Measurements from ENCODE around the gene STXBP5. TPM values are rescaled to one million over a fixed set of nuclear protein-coding genes. Genes with fewer than 3 reads are reported as not detected.

Gene STXBP5
- total RNA-seq, 1 donor from 2014 or later: 17.1 TPM

GRCh38 chr6:147209762-147210449 is 5.7 kb downstream of the STXBP5 start:
- DNase-seq (ENCODE audit: low spot score): no peak

DNA sequence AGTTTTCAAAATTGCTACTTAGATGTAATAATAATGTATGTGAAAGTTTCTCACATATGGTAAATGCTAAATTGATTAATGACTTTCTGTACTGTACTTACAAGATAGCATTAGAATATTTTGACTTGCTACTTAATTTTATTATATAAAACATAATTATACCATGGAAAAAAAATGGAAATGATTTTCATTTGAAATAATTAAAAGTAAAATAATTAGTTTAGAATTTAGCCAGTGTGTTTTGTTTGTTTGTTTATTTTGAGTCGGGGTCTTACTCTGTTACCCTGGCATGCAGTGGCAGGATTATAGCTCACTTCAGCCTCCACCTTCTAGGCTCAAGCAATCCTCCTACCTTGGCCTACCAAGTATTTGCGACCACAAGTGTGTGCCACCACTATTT is 7.1 kb downstream of the STXBP5 start:
- DNase-seq (ENCODE audit: low spot score): no peak

GRCh38 chr6:147211831-147212230 is 7.6 kb downstream of the STXBP5 start:
- DNase-seq (ENCODE audit: low spot score): no peak

DNA sequence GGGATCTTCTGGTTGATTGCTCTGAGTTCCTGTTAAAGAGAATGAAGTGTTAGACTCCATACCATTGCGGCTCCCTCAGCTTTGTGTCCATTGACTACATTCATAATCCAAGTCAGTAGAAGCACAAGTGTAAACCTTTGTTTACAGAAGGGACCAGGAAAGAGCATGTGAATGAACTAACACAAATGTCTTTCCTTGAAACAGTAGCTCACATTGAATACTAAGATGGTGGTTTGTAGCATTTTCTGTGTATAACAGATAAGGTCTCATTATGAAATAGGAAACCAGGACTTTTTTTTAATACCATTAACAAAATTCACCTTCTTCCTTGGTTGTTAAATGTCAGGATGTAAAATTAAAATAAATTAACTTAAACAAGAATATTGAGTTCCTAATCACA is 8.4 kb downstream of the STXBP5 start:
- no peak for DNase-seq (ENCODE audit: low spot score)

- DNase-seq (ENCODE audit: low spot score): no peak
These were observed 9.6 kb downstream of the STXBP5 start for GRCh38 chr6:147213772-147214171.

DNA sequence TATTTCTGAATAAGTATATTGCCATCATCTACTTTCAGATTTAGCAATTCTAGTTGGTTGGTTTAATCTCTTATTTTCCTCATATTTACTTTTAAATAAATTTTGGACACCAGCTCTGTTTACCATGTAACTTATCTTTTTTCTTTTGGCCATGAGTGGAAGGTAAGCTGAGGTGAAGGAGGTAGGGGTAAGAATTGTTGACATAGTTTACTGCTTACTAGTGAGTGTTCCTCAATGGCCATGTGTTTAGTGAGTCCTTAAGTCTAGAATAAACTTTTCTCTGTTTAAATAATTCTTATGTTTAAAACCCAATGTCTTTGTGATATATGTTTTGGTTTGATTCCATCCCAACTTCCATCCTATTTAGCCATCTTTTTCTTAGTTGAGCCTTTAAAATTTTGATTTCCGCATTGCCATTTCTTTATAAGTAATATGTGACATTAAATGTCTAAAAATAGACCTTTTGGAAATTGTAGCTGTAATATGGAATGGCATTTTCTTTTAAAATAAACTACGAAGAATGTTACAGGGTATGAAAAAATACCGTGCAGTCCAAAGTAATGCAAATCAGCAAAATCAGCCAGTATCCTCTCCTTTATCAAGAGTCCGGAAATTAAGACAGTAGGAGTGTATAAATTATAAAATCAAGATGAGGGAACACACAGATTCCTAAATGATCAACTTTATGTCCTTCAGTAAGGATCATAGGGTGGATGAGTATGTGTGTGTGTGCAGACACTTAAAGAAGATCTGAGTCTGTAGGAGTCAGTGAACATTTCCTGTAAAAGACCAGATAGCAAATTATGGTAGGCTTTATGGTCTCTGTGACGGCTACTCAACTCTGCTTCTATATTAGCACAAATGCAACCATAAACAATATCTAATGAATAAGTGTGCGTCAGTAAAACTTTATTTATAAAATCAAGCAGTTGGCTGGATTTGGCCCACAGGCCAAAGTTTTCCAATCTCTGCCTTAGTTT is 10.3 kb downstream of the STXBP5 start:
- no peak for DNase-seq (ENCODE audit: low spot score)

- DNase-seq (ENCODE audit: low spot score): no peak
These were observed 12.7 kb downstream of the STXBP5 start for GRCh38 chr6:147216915-147217314.

DNA sequence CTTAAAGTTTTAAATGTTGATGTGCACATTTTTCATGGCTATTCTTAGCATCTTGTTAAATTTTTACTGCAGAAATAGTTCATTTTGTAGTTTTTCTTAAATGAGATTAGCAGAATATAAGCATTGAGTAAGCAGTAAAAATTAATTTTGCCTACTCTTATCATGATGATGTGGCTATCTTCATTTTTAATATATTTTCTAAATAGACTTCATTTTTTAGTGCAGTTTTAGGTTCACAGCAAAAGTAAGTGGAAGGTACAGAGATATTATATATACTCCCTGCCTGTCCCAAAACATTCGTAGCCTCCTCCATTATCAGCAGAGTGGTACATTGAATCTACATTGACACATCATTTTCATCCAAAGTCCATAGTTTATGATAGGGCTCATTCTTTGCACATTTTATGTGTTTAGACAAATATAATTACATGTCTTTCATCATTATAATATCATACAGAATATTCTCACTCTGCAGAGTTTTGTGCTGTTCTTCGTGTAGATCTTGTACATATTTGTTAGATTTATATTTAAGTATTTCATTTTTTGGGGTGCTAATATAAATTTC is 13.7 kb downstream of the STXBP5 start:
- no peak for DNase-seq (ENCODE audit: low spot score)

DNA sequence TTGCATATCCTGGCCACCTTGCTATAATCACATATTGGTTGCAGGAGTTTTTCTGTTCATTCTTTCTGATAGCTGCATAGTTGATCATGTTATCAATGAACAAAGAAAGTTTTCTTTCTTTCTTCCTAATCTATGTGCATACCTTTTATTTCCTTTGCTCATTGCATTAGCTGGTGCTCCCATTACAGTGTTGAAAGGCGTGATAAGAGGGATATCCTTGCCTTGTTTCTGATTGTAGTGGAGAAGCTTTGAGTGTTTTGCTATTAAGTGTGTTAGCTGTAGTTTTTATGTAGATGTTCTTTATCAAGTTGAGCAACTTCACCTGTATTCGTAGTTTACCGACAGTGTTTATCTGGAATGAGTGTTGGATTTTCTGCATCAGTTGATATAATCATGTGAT is 14.6 kb downstream of the STXBP5 start:
- no peak for DNase-seq (ENCODE audit: low spot score)

DNA sequence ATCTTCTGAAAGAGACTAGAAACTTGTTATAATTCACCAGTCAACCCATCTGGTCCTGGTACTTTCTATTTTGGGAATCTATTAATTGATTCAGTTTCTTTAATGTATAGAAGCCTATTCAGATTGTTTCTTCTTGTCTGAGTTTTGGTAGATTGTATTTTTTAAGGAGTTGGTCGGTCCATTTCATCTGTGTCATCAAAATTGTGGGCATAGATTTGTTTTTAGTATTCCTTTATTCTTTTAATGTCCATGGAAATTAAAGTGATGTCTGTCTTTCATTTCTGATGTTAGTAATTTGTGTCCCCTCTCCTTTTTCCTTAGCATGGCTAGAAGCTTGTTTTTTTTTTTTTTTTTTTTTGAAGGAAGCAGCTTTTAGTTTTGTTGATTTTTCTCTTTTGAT is 15.2 kb downstream of the STXBP5 start:
- DNase-seq (ENCODE audit: low spot score): no peak

- DNase-seq (ENCODE audit: low spot score): no peak
These were observed 16.1 kb downstream of the STXBP5 start for GRCh38 chr6:147220345-147220744.

- DNase-seq (ENCODE audit: low spot score): no peak
These were observed 17.5 kb downstream of the STXBP5 start for GRCh38 chr6:147221739-147222138.

DNA sequence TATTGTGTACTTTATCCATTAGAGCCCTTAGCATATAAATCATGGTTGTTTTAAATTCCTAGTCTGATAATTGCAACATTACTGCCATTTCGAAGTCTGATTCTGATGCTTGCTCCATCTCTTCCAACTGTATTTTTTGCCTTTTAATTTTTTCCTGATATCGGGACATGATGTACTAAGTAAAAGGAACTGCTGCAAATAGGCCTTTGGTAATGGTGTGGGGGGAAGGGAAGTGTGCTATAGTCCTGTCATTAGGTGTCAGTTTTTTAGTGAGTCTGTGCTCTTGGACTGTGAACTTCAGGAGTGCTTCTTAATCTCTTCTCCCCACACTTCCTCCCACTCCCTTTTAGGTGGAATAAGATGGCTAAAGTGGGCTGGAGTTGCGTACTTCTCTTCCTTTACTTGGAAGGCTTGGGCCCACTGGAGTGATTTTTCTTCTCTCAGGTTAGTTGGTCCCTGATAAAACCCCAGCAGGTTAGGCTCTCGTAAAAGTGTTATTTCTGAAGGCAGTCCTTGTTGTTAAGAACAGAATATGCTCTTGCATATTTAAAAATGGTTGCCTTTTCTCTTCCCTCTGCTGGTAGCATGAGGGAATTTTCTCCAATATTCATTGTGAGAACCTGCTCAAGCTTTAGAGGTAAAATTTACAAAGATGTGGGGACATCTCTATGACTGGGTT is 18.1 kb downstream of the STXBP5 start:
- DNase-seq (ENCODE audit: low spot score): no peak

DNA sequence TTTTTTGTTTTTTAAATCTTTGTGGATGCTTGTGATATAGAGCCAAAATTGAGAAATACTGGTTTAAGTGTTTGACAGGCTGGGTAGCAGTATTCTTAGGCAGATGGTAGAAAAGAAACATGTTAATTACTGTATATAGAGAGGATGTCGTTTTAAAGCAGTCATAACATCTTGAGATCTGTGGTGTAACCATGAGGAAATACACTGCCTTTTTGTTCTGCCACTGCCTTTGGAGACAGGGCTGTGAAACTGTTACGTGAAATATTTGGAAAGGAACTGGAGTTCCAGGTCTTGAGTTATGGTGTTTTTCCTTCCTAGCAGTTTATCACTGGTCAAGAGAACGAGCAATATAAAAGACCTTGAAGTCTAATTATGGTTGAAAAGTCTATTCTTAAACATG is 19.5 kb downstream of the STXBP5 start:
- DNase-seq (ENCODE audit: low spot score): no peak

- DNase-seq (ENCODE audit: low spot score): no peak
These were observed 22.0 kb downstream of the STXBP5 start for GRCh38 chr6:147226163-147226724.

- no peak for DNase-seq (ENCODE audit: low spot score)
These were observed 22.7 kb downstream of the STXBP5 start for GRCh38 chr6:147226877-147227276.

DNA sequence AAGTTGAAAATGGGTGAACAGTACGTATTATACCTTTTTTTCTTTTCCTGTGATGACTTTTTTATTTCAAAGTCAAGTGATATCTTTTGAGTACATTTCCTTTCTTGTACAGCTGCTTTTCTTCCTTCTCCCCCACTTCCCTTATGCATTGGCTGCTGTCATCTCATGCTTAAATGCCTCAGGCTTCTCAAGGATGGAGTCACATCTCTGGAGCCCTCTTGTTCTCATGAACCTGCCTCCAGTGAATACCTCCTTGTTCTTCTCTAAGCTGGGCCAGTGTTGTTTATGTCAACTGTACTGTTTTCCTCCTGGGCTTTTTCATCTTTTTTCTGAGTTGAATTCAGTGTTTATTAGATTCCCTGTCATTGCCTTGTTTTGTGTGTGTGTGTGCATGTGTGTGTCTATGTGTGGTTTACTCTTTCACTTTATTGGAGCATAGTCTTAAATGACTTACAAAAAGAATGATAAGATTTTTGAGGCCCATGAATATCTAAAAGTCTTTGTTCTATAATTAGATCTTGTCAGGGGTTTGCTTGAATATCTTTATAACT is 23.6 kb downstream of the STXBP5 start:
- no peak for DNase-seq (ENCODE audit: low spot score)

GRCh38 chr6:147231589-147231988 is 27.4 kb downstream of the STXBP5 start:
- DNase-seq (ENCODE audit: low spot score): no peak

DNA sequence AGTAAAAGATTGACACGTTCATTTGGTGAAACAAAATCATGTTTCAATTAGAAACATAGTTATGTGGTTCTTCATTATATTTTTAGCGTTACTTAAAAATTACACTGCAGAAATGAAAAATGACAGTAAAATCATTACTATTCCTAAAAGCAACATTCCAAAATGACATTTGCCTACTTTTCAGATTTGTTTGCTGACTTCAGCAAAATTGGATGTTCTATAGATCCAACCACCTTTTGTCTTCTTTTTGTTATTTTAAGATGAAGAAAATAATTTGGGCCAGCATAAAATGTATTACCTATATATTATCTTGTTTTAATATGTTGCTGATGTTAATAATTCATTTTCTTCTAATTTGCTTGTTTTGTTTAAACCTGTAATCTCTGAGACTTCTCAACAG is 30.5 kb downstream of the STXBP5 start:
- DNase-seq (ENCODE audit: low spot score): no peak

DNA sequence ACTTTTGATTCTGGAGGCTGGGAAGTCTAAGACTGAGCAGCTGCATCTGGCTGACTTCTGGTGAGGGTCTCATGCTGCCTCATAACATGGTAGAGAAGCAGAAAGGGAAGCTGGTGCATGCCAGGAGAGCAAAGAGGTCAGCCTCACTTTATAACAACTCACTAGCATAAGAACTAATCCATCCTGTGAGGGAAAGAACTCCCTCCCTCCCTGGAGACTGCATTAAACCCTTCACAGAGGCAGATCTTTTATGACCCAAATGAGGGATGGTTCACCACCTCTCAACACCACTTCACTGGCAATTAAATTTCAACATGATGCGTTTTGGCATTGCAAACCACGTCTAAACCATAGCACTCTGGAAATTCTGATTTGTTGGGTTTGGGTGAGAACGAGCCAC is 33.9 kb downstream of the STXBP5 start:
- DNase-seq (ENCODE audit: low spot score): no peak

DNA sequence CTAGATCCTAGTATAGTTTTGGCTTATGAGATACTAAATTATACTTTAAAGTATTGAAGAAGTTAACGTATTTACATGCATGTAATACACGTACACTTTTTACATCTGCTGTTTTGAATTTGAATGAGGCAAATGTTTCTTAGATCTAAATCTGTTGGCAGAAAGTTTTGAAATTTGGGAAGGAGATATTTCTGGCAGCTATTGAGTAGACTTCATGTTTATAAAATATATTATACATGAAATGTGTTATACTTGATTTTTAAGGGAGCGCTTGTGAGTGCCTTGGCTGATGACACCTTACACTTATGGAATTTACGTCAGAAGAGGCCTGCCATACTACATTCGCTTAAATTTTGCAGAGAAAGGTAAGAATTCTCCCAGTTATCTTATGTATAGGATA is 34.7 kb downstream of the STXBP5 start:
- DNase-seq (ENCODE audit: low spot score): no peak
